ENCODE data around the gene AGPAT4. TPM values are rescaled to one million over a fixed set of nuclear protein-coding genes. Genes with fewer than 3 reads are reported as not detected.
"Not testable (repeated sequence)": the region's sequence is repeated elsewhere in the genome, so short reads cannot be mapped to it uniquely, and the experiment has no call there.

The AGPAT4 gene
- polyA plus RNA-seq, 4 donors = 17.9 to 22.5 (median 19.3) TPM

DNA sequence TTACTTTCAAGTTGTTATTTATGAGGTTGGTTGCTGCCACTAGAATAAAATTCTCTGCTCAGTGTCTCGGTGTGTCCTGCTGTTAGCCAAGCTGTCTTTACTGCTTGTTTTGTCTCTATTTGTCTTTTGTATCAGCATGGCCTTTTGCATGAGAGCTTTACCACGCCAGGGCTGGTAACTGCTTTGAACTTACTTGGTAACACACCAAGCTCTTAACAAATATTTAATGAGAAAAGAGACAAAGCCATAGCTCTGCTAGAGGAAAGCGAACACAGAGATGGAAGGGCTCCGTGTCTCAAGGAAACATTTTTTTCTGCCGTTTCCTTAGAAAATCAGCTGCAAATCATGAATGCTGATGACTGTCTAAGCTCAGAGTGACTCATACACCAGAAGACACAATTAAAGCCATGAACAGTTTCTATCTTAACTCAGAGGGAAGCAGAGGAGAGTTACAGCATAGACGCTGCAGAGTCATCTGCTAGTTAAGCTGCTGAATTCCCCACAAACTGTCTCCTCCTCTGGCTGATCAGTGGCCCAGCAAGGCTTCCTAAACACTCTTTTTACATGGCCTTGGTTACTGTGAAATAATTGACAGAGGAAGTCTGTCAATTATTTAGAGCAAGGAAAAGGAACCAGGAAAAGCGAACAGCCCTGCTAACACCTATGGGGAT is 44.8 kb downstream of the AGPAT4 start:
- DNase-seq (ENCODE audit: low read depth in 4 of 4, low spot score in 3 of 4) = no peak

DNA sequence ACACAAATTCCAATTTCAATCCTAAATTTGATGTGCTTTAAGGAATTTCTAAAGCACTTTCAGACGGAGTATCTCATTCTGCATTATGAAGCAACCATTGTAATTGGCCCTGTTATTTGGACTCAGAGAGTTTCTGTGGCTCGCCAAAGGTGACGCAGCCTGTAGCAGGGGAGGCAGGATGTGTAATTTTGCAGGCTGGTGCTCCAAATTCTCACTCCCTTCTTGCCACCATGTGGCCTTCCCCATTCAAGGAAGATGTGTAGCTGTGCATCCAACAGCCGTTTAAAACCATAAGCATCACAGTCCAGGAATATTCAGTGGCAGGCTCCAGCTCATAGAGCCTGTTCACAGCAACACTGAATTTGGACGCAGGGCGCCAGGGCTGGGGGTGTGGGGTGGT is 45.8 kb downstream of the AGPAT4 start:
- no peak for DNase-seq (ENCODE audit: low read depth in 4 of 4, low spot score in 3 of 4)

GRCh38 chr6:161227004-161227960 is 46.6 kb downstream of the AGPAT4 start:
- DNase-seq (ENCODE audit: low read depth in 4 of 4, low spot score in 3 of 4) = no peak

DNA sequence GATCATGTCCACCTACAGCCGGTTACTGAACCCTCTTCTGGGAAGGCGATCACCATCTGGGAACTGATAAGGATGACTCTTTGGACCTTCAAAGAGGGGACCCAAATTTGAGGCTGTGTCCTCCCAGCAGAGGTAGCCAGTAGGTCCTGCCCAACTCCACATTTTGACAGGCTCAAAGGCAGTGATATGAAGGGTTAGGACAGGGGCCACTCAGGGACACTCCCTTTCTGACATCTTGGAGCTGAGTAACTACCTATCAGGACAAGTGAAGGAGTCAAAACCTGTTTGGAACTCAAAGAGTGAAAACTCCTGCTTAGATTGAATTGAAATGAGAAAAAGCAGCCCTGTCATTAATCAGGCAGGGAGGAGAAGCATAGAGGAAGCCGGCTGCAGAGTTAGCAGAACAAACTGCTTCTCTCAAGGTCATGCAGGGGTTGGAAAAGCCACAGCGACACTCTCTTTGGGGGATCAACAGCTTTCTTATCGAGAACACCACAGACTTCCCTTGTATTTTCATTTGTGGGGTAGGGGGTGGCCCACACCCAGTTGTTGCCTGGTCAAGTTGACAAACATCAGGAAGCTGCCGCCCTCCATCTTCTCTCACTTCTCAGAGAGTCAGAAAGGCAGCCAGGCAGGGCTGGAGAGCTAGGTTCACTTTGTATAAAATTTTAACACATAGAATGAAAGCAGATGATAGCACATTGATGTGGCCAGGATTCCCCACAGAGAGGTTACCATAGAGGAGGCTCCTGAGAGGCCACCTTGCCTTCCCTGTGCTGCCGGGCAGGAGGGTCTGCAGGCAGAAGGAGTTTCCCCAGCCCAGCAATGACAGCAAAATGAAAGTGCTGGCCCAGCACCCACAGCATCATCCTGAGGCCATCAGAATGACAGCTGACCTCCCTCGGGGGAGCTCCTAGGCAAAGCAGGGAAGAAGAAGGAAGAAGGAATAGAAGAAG is 47.6 kb downstream of the AGPAT4 start:
- no peak for DNase-seq (ENCODE audit: low read depth in 4 of 4, low spot score in 3 of 4)

DNA sequence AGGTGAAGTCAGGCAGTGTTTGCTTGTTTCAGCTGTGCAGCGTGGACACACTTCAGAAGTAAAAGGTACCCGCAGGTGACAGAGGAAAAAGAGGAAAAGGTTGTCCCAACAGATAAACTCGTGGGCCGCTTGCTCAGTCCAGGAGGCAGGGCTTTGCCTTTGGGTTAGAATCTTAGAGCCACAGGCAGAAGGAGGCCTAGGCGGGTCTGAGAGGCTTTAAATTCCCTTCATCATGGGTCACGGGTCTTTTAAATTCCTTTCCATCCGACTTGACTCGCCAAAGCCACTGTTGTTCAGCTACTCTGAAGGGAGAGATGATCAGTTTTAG is 48.2 kb downstream of the AGPAT4 start:
- no peak for DNase-seq (ENCODE audit: low read depth in 4 of 4, low spot score in 3 of 4)

DNA sequence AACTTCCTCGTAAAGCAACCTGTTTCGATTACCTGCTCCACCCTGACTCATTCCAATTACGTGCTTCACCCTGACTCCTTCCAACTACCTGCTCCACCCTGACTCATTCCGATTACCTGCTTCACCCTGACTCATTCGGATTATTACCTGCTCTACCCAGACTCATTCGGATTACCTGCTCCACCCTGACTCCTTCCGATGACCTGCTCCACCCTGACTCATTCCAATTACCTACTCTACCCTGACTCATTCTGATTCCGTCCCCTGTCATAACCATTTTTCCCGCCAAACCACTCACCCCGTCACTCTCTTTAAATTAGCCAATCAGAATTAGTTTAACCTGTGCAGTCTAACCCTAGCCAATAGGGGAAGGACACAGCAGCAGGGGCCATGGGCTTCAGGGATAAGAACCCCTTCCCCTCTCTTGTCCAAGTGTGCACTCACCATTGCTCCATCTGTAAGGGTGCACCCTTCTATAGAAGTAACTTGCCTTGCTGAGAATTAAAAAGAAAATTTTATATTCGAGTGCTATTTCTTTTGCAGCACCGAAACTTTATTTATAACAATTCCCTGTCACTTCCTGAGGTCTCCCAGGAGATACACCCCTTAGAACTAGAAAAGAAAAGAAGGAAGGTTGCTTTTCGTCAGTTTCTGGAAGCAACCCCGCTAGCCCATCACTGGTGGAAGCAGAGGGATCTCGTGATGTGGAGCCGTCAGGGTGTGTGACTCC is 48.7 kb downstream of the AGPAT4 start:
- not testable (repeated sequence) for DNase-seq (ENCODE audit: low read depth in 4 of 4, low spot score in 3 of 4)

GRCh38 chr6:161223646-161224045 is 50.2 kb downstream of the AGPAT4 start:
- DNase-seq (ENCODE audit: low read depth in 4 of 4, low spot score in 3 of 4) = no peak

DNA sequence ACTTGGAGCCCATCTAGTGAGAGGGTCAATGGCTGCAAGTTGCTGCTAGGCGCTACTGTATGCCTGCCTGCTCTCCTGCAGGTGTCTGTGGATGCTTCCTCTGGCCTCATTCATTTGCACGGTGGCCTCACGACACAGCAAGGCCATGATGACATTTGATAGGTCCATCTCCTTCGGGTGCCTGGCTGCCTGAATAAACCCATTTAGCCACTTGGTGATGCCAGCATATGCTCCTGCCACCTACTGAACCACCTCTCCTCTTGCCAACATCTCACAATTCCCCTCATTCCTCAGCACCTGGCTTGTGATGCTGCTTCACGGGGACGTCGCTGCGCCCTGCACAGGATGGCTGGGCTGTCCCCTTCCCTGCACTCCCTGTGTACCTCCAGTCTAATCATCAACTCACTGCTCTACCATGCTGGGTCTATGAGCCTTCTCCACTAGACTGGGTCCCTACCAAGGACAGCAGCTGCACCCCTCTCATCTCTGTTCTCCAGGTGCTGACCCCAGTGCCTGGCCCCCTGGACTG is 51.1 kb downstream of the AGPAT4 start:
- no peak for DNase-seq (ENCODE audit: low read depth in 4 of 4, low spot score in 3 of 4)

GRCh38 chr6:161220346-161220745 is 53.5 kb downstream of the AGPAT4 start:
- DNase-seq (ENCODE audit: low read depth in 4 of 4, low spot score in 3 of 4) = no peak

- DNase-seq (ENCODE audit: low read depth in 4 of 4, low spot score in 3 of 4) = no peak
Observed at GRCh38 chr6:161219680-161220079, 54.2 kb downstream of the AGPAT4 start.

DNA sequence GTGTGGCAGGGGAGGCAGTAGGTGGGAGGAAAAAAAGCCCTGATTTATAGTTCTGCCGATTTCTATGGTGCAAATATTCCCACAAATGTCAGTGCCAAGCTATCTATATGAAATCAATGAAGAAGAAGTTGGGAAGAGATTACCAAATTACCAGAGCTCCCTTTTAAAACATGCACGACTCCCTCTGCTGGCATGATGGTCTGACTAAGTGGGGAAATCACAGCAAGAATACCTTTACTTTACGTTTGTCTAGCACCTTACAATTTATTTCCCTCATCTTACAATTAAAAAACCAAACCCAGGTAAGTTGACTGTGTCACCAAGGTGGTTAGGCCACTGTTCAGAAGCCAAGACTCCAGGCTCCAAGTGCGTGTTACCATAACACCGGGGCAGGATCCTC is 55.6 kb downstream of the AGPAT4 start:
- no peak for DNase-seq (ENCODE audit: low read depth in 4 of 4, low spot score in 3 of 4)

GRCh38 chr6:161217628-161218027 is 56.2 kb downstream of the AGPAT4 start:
- no peak for DNase-seq (ENCODE audit: low read depth in 4 of 4, low spot score in 3 of 4)

DNA sequence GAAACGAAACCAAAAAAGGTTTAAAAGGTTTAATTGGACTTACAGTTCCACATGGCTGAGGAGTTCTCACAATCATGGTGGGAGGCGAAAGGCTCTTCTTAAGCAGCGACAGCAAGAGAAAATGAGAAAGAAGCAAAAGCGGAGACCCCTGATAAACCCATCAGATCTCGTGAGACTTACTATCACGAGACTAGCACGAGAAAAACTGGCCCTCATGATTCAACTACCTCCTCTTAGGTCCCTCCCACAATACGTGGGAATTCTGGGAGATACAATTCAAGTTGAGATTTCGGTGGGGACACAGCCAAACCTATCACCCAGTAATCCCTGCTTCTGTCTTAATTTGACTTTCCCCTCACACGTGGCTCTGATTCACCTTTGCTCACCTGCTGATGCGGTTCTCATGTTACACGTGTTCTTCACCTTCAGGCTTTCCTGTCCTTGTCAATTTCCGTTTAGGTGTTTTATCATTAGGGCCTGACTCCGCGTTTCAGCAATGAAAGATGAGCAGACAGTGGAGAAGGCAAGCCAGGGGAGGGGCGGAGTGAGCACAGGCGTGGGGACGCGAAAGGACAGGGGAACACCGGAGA is 57.1 kb downstream of the AGPAT4 start:
- DNase-seq (ENCODE audit: low read depth in 4 of 4, low spot score in 3 of 4) = no peak

DNA sequence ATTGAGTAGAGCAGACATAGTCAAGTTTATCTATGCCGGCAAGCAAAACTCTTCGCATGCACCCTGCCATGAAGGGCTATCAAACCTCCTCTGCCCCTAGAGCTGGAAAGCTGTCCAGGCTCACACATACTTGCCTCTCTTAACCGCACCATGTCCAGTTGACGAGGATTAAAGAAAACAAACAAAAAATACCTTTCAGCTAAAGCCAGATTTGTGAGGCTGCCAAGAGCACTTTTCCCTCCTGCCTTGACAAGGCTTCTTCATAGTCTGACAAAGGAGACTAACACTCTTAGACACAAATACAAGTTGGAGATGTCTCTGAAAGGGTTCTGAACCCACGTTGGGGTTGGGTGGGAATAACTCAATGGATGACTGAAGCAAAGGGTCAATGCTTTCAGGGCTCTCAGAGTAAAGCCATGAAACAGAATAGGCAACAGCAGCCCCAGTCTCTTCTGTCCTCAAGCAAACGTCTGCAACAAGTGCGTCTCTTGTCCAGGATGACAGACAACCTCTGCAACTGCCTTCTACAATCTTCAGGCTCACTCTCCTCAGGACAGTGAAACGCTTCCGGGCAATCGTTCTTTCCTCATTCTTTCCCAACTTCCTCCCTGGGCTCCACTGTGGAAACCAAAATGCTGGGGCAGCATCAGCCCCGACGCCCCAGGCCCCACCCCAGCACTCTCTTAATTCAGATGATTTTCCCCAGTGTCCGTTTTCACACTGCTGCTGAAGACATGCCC is 57.8 kb downstream of the AGPAT4 start:
- DNase-seq (ENCODE audit: low read depth in 4 of 4, low spot score in 3 of 4) = no peak

DNA sequence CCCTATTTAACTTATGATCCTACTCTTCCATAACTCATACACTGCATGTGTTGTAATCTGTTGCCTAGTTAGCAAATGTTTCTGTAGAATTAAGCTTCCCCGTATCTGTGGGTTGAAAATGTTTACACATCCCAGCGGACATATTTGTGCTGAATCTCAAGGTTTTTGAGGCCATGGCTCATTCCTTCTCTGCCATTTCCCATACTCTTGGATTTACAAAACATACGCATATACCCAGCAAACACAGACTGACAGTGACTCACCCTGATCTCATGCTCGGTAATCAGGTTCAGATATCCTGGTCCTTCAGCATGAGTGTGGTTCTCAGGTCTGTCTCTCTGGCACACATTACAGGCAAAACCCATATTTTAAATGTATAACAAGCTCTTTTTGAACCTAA is 58.7 kb downstream of the AGPAT4 start:
- DNase-seq (ENCODE audit: low read depth in 4 of 4, low spot score in 3 of 4) = no peak

GRCh38 chr6:161214722-161215121 is 59.1 kb downstream of the AGPAT4 start:
- DNase-seq (ENCODE audit: low read depth in 4 of 4, low spot score in 3 of 4) = no peak

DNA sequence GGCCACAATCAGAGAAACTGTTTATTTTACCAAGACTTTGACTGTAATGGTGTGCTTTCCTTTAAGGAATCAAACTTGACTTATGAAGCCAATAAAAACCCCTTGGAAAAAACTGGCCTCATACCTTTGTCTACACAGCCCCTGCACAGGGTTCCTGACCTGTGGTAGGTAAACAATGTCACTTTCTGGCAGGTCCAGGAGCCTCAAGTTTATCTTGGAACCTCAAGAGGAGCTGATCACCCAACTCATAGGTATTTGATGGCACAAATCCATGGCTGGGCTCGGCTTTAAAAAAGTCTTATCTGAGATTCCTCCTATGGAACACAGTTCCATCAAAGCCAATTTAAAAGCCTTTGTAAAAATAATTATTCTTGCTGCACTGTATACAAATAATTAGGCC is 61.0 kb downstream of the AGPAT4 start:
- no peak for DNase-seq (ENCODE audit: low read depth in 4 of 4, low spot score in 3 of 4)

DNA sequence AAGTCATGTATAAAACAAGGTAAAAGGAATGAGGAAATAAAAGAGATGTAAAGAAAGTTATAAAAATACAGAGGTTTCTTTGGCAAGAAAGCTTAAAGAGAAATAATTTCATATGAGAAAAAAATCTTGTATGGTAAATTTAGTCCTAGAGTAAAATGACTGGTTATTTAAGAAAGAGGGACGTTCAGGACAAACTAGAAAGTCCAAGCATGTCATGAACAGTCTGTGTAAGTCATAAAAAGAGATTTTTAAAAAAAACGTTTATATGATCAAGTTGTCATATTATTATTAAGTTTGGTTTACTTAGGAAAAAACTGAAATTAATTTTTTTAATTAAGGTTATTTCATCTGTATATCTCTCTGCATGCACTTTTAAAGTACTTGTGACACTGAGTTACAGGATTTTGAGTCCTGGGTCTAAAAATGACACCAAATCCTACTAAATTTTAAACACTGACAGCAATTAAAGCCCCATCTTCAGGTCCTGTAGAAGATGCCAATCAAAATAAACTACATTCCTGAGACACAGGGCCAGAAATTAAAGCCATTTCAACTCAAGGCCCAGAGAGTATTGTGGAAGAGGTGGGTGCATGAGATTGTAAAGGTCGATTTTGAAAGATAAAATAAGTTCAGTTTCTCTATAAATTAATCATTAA is 62.4 kb downstream of the AGPAT4 start:
- DNase-seq (ENCODE audit: low read depth in 4 of 4, low spot score in 3 of 4) = no peak
